HepG2 (cell line): ENCODE data around the gene GJB1. TPM values are rescaled to one million over a fixed set of nuclear protein-coding genes. Genes with fewer than 3 reads are reported as not detected.

Experiments
- ARNTL ChIP-seq: sonication (generic); formaldehyde crosslinking; IDR thresholded peaks from 2 replicates; pipeline ENCODE4 v1.4.0; 2020; ENCODE audit warnings: mild to moderate bottlenecking, missing genetic modification reagents
- BRD4 ChIP-seq: sonication (generic); formaldehyde crosslinking; IDR thresholded peaks from 2 replicates; pipeline ENCODE4 v1.4.0; 2020; ENCODE audit warnings: missing genetic modification reagents
- E2F5 ChIP-seq: sonication (generic); formaldehyde crosslinking; conservative IDR thresholded peaks from 2 replicates; pipeline ENCODE4 v1.4.0; 2020; ENCODE audit warnings: missing genetic modification reagents
- FIP1L1 ChIP-seq: fragments of 200-400 bp; formaldehyde crosslinking; IDR thresholded peaks from 2 replicates; pipeline ENCODE4 v1.6.1; 2018; ENCODE audit warnings: low read depth, mild to moderate bottlenecking, low read length, moderate library complexity, borderline replicate concordance; ENCODE audit not compliant: insufficient read depth
- FOXK1 ChIP-seq: sonication (generic); formaldehyde crosslinking; IDR thresholded peaks from 2 replicates; pipeline ENCODE4 v1.4.0; 2020; ENCODE audit warnings: low read depth, missing genetic modification reagents, borderline replicate concordance
- GFI1 ChIP-seq: sonication (generic); formaldehyde crosslinking; IDR thresholded peaks from 2 replicates; pipeline ENCODE4 v1.5.0; 2020; ENCODE audit warnings: missing genetic modification reagents, mild to moderate bottlenecking, borderline replicate concordance
- HOXA9 ChIP-seq: sonication (generic); formaldehyde crosslinking; IDR thresholded peaks from 2 replicates; pipeline ENCODE4 v1.8.1; 2022; ENCODE audit warnings: missing genetic modification reagents, mild to moderate bottlenecking, moderate library complexity, borderline replicate concordance
- KDM5A ChIP-seq: fragments of 200-600 bp; sonication (generic); IDR thresholded peaks from 2 replicates; pipeline ENCODE4 v1.7.0; 2018; ENCODE audit warnings: antibody characterized with exemption, mild to moderate bottlenecking, low read length, borderline replicate concordance
- NKX3-1 ChIP-seq: sonication (generic); formaldehyde crosslinking; IDR thresholded peaks from 2 replicates; pipeline ENCODE4 v1.5.0; 2020; ENCODE audit warnings: missing genetic modification reagents
- PHF8 ChIP-seq: sonication (generic); formaldehyde crosslinking; IDR thresholded peaks from 2 replicates; pipeline ENCODE4 v1.5.0; 2020; ENCODE audit warnings: missing genetic modification reagents
- PRMT3 ChIP-seq: sonication (generic); formaldehyde crosslinking; IDR thresholded peaks from 2 replicates; pipeline ENCODE4 v1.8.1; 2022; ENCODE audit warnings: low read depth, mild to moderate bottlenecking, moderate library complexity, missing genetic modification reagents, borderline replicate concordance
- SMC3 ChIP-seq: IDR thresholded peaks from 2 replicates; pipeline ENCODE4 v1.6.1; 2011; ENCODE audit warnings: low read length, improper control_type of control experiment
- TMF1 ChIP-seq: sonication (generic); formaldehyde crosslinking; IDR thresholded peaks from 2 replicates; pipeline ENCODE4 v1.8.1; 2022; ENCODE audit warnings: low read depth, missing genetic modification reagents
- TOPORS ChIP-seq: sonication (generic); formaldehyde crosslinking; IDR thresholded peaks from 2 replicates; pipeline ENCODE4 v1.8.0; 2023; ENCODE audit warnings: mild to moderate bottlenecking, missing genetic modification reagents
- ZBTB7B ChIP-seq: sonication (generic); formaldehyde crosslinking; IDR thresholded peaks from 2 replicates; pipeline ENCODE4 v1.4.0; 2020; ENCODE audit warnings: missing genetic modification reagents
- ZNF10 ChIP-seq: sonication (generic); formaldehyde crosslinking; IDR thresholded peaks from 2 replicates; pipeline ENCODE4 v1.4.0; 2020; ENCODE audit warnings: mild to moderate bottlenecking, low read depth, missing genetic modification reagents, borderline replicate concordance
- ZNF235 ChIP-seq: sonication (generic); formaldehyde crosslinking; IDR thresholded peaks from 2 replicates; pipeline ENCODE4 v1.8.1; 2023; ENCODE audit warnings: mild to moderate bottlenecking, missing genetic modification reagents, borderline replicate concordance
- ZNF30 ChIP-seq: sonication (generic); formaldehyde crosslinking; IDR thresholded peaks from 2 replicates; pipeline ENCODE4 v1.5.0; 2020; ENCODE audit warnings: mild to moderate bottlenecking, missing genetic modification reagents
- ZNF326 ChIP-seq: sonication (generic); formaldehyde crosslinking; IDR thresholded peaks from 2 replicates; pipeline ENCODE4 v1.4.0; 2020; ENCODE audit warnings: missing genetic modification reagents, borderline replicate concordance
- ZNF577 ChIP-seq: sonication (generic); formaldehyde crosslinking; IDR thresholded peaks from 2 replicates; pipeline ENCODE4 v1.4.0; 2020; ENCODE audit warnings: mild to moderate bottlenecking, low read depth, missing genetic modification reagents, borderline replicate concordance
- ZNF841 ChIP-seq: sonication (generic); formaldehyde crosslinking; IDR thresholded peaks from 2 replicates; pipeline ENCODE4 v1.8.1; 2023; ENCODE audit warnings: missing genetic modification reagents, borderline replicate concordance
- ZSCAN20 ChIP-seq: sonication (generic); formaldehyde crosslinking; IDR thresholded peaks from 2 replicates; pipeline ENCODE4 v1.4.0; 2020; ENCODE audit warnings: missing genetic modification reagents, mild to moderate bottlenecking, borderline replicate concordance
- polyA plus RNA-seq, 8 experiments: library from polyadenylated mRNA; depleted of rRNA in 3 of 8; stranded (reverse) in 7 of 8; unstranded in 1 of 8; fragments of >200 nt; fragmentation: Illumina TruSeq in 4 of 8; extraction: Trizol in 4 of 8; gene quantifications; 2 replicates each; pipeline versions ENCODE4 v1.2.1 to v1.2.3, GENCODE V29; 2011 to 2016; ENCODE audit warnings: low read depth in 4 of 8, missing spikeins in 1 of 8, mixed read lengths in 1 of 8; ENCODE audit not compliant: insufficient read depth in 1 of 8
- total RNA-seq, 5 experiments: library from RNA; depleted of rRNA; stranded (reverse); fragments of >200 nt; fragmentation: Illumina TruSeq; extraction: Trizol; gene quantifications; 2 replicates each; pipeline ENCODE4 v1.2.3, GENCODE V29; 2016; ENCODE audit warnings: low read depth in 1 of 5
- TF ChIP-seq, protein P1 (sequence below): sonication (generic); formaldehyde crosslinking; IDR thresholded peaks from 2 replicates; pipeline ENCODE4 v1.4.0; 2020; ENCODE audit warnings: missing genetic modification reagents, borderline replicate concordance
- TF ChIP-seq, protein P2 (sequence below): sonication (generic); formaldehyde crosslinking; IDR thresholded peaks from 2 replicates; pipeline ENCODE4 v1.8.0; 2022; ENCODE audit warnings: mild to moderate bottlenecking, missing genetic modification reagents, moderate library complexity
- TF ChIP-seq, protein P3 (sequence below): sonication (generic); formaldehyde crosslinking; IDR thresholded peaks from 2 replicates; pipeline ENCODE4 v1.4.0; 2020; ENCODE audit warnings: missing genetic modification reagents

The GJB1 gene
- total and polyA plus RNA-seq, 2 of the 13 experiments (the other 11 are each of a cell fraction or from before 2014, with no cell fraction given), result 111 to 161 TPM

GRCh38 chrX:71254092-71254963 lies 31.3 kb downstream of the GJB1 start, which contains the start of gene ZMYM3 (continued):
- TF ChIP-seq KDM5A (no peak), GFI1 (CRISPR knock-in tag) (no peak), ZNF235 (CRISPR knock-in tag) (no peak), ZSCAN20 (CRISPR knock-in tag) (no peak), FIP1L1 (no peak), TMF1 (CRISPR knock-in tag) (no peak), NKX3-1 (no peak), ZNF10 (no peak), ZNF841 (no peak), BRD4 (CRISPR knock-in tag) (0 out of 2 replicates have a peak, but pooled peaks have one; percentile 23), ZNF30 (CRISPR knock-in tag) (no peak), FOXK1 (CRISPR knock-in tag) (no peak), HOXA9 (CRISPR knock-in tag) (no peak), SMC3 (no peak), PHF8 (CRISPR knock-in tag) (no peak), ZBTB7B (CRISPR knock-in tag) (0 out of 2 replicates have a peak, but pooled peaks have one; percentile 42), ZNF326 (CRISPR knock-in tag) (no peak), ARNTL (no peak), TOPORS (no peak), PRMT3 (no peak), ZNF577 (CRISPR knock-in tag) (no peak), E2F5 (no peak)
- TF ChIP-seq, protein P1, sequence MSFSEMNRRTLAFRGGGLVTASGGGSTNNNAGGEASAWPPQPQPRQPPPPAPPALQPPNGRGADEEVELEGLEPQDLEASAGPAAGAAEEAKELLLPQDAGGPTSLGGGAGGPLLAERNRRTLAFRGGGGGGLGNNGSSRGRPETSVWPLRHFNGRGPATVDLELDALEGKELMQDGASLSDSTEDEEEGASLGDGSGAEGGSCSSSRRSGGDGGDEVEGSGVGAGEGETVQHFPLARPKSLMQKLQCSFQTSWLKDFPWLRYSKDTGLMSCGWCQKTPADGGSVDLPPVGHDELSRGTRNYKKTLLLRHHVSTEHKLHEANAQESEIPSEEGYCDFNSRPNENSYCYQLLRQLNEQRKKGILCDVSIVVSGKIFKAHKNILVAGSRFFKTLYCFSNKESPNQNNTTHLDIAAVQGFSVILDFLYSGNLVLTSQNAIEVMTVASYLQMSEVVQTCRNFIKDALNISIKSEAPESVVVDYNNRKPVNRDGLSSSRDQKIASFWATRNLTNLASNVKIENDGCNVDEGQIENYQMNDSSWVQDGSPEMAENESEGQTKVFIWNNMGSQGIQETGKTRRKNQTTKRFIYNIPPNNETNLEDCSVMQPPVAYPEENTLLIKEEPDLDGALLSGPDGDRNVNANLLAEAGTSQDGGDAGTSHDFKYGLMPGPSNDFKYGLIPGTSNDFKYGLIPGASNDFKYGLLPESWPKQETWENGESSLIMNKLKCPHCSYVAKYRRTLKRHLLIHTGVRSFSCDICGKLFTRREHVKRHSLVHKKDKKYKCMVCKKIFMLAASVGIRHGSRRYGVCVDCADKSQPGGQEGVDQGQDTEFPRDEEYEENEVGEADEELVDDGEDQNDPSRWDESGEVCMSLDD, result no peak
- TF ChIP-seq, protein P2, sequence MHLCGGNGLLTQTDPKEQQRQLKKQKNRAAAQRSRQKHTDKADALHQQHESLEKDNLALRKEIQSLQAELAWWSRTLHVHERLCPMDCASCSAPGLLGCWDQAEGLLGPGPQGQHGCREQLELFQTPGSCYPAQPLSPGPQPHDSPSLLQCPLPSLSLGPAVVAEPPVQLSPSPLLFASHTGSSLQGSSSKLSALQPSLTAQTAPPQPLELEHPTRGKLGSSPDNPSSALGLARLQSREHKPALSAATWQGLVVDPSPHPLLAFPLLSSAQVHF (CRISPR knock-in tag), result no peak
- TF ChIP-seq, protein P3, sequence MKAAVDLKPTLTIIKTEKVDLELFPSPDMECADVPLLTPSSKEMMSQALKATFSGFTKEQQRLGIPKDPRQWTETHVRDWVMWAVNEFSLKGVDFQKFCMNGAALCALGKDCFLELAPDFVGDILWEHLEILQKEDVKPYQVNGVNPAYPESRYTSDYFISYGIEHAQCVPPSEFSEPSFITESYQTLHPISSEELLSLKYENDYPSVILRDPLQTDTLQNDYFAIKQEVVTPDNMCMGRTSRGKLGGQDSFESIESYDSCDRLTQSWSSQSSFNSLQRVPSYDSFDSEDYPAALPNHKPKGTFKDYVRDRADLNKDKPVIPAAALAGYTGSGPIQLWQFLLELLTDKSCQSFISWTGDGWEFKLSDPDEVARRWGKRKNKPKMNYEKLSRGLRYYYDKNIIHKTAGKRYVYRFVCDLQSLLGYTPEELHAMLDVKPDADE (CRISPR knock-in tag), result no peak
